GM06990 (cell line): ENCODE results near the gene EPC1.

Source experiments
- DNase-seq: peaks from one replicate; pipeline ENCODE4 v3.0.0-alpha.2; 2011; ENCODE audit not compliant: insufficient read length; ENCODE audit errors: extremely low read depth
- H3K27me3 ChIP-seq: replicated peaks from 2 replicates; pipeline ENCODE4 v1.6.0; 2011; ENCODE audit warnings: low read length; ENCODE audit not compliant: control insufficient read depth, insufficient read depth
- H3K36me3 ChIP-seq: 2 replicates; pipeline ENCODE4 v1.5.1; 2011; ENCODE audit warnings: low read length; ENCODE audit not compliant: control insufficient read depth, insufficient read depth
- H3K4me3 ChIP-seq: replicated peaks from 2 replicates; pipeline ENCODE4 v1.5.1; 2011; ENCODE audit warnings: low read depth, mild to moderate bottlenecking, control low read depth, low read length
- CTCF ChIP-seq: IDR thresholded peaks from 2 replicates; pipeline ENCODE4 v1.5.1; 2011; ENCODE audit warnings: low read length, control low read depth, mild to moderate bottlenecking, inconsistent platforms; ENCODE audit not compliant: insufficient read depth, poor library complexity, severe bottlenecking

EPC1 gene

DNA sequence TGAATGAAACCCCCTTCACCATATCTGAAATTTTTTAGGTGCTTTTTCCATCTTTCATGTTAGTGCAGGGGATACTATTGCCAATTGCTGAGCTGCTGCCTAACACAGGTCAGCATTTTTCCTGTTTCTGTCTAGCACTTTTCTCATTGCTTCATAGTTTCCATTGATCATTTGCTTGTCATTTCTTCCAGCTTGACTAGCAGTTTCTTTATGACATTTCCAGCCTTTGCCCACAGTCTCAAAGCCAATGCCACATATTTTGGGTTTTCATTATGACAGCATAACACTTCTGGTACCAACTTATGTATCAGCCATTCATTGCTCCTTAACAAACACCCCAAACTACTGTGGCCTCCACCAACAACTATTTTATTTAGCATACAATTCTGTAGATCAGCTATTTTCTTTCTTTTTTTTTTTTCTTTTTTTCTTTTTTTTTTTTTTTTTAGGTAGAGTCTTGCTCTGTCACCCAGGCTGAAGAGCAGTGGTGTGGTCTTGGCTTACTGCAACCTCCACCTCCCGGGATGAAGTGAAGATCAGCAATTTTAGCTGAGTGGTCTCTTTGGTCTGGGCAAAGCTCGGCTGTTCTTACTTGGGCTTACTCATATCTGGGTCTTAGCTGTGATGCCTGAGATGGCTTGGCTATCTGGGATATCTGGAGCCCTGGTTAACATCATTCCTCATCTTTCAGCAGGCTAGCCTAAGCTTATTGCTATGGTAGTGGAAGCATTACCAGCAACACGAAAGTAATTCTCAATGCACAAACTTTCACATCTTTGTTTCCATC lies 102.3 kb downstream of the EPC1 start:
- Histone ChIP-seq H3K27me3 (no peaks in the 10 kb centered on the region), H3K36me3 (no peaks in the 10 kb centered on the region), H3K4me3 (no peak overlapping the region)
- no peak for TF ChIP-seq CTCF
- DNase-seq: no peak

GRCh38 chr10:32244011-32244410 lies 102.9 kb downstream of the EPC1 start:
- Histone ChIP-seq H3K36me3 (no peaks in the 10 kb centered on the region), H3K4me3 (no peak overlapping the region), H3K27me3 (no peaks in the 10 kb centered on the region)
- no peak for TF ChIP-seq CTCF
- DNase-seq: no peak

GRCh38 chr10:32241946-32242345 lies 105.0 kb downstream of the EPC1 start:
- no peak for DNase-seq
- no peak for TF ChIP-seq CTCF
- no peak overlapping the region for H3K4me3 ChIP-seq
- H3K36me3 ChIP-seq: no peaks in the 10 kb centered on the region
- no peaks in the 10 kb centered on the region for H3K27me3 ChIP-seq

GRCh38 chr10:32240471-32240870 lies 106.5 kb downstream of the EPC1 start:
- TF ChIP-seq CTCF: no peak
- H3K4me3 ChIP-seq: no peak overlapping the region
- no peaks in the 10 kb centered on the region for H3K36me3 ChIP-seq
- DNase-seq: no peak
- H3K27me3 ChIP-seq: no peaks in the 10 kb centered on the region

DNA sequence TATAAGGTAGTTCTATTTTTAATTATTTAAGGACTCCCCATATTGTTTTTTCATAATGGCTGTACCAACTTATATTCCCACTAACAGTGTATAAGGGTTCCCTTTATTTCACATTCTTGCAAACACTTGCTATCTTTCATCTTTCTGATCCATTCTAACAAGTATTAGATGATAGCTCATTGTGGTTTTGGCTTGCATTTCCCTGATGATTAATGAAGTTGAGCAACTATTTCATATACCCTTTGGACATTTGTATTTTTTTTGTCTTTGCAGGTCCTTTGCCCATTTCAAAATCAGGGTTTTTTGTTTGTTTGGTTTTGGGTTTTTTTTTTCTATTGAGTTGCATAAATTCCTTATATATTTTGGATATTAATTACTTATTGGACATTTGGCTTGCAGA lies 107.2 kb downstream of the EPC1 start:
- Histone ChIP-seq H3K36me3 (no peaks in the 10 kb centered on the region), H3K4me3 (no peak overlapping the region), H3K27me3 (no peaks in the 10 kb centered on the region)
- DNase-seq: no peak
- no peak for TF ChIP-seq CTCF
